Measurements from ENCODE around the gene SBNO1. TPM values are rescaled to one million over a fixed set of nuclear protein-coding genes. Genes with fewer than 3 reads are reported as not detected.
A peak's percentile ranks its signal among the peaks of the same experiment; 100 is the strongest.

The SBNO1 gene

DNA sequence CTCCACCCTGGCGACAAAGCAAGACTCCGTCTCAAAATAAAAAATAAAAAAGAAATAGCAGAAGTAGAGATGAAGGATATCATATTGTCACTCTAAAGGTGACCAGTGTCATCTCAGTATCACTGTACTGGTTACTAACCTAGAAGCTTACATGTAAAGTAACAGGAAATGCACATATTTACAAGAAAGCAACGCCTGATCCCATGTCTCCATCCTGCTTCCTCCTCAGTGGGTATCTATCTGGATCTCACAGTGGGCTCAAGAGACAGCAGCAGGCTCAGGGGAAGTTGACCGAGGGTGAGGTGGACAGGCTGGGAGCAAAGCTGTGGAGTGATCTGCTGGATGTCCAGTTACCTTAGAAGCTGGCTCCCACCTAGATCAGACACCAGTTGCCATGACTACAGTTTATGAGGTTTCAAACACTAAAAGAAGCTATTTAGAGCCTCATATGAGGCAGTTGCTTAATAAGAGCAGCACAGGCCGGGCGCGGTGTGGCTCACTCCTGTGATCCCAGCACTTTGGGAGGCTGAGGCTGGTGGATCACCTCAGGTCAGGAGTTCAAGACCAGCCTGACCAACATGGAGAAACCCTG, 120.9 kb downstream of the SBNO1 start:
- Histone ChIP-seq H2BK120ac (ENCODE audit: low read depth, low read length) (no peak overlapping the region), H2BK12ac (ENCODE audit: low read length) (no peak overlapping the region), H2AFZ (ENCODE audit: low read length) (no peak overlapping the region), H3K79me1 (ENCODE audit: low read depth, low read length) (peaks cover 2% of the 10 kb centered on the region), H3K9me3 (replicated peaks in 1 of 2; ENCODE audit: control insufficient read depth in 2 of 2, insufficient read depth in 1 of 2, low read depth in 1 of 2, low read length in 2 of 2) (peaks cover 4 to 12% of the 10 kb centered on the region in 2 donors), H3K36me3 (replicated peaks in 1 of 2; ENCODE audit: control insufficient read depth in 2 of 2, insufficient read depth in 2 of 2, low read length in 2 of 2) (peaks cover 5 to 39% of the 10 kb centered on the region in 2 donors), H2BK5ac (ENCODE audit: low read length) (no peak overlapping the region), H4K8ac (ENCODE audit: low read depth, low read length) (no peak overlapping the region), H3K23ac (ENCODE audit: low read depth, low read length, poor library complexity) (no peak overlapping the region), H3K4me1 (ENCODE audit: control insufficient read depth in 2 of 2, insufficient read depth in 1 of 2, low read depth in 1 of 2, low read length in 2 of 2) (peaks cover 0 to 8% of the 10 kb centered on the region in 2 donors), H3K4ac (ENCODE audit: low read length) (no peak overlapping the region), H3K14ac (ENCODE audit: low read length) (no peak overlapping the region), H2AK5ac (ENCODE audit: low read depth, low read length) (no peak overlapping the region), H3K9ac (ENCODE audit: low read depth, low read length, poor library complexity) (no peak overlapping the region), H3K27ac (replicated peaks; ENCODE audit: low read length) (no peak overlapping the region), H2BK15ac (ENCODE audit: low read length) (no peak overlapping the region), H3K4me3 (ENCODE audit: low read length in 2 of 2) (no peak overlapping the region), H3K27me3 (ENCODE audit: control insufficient read depth in 3 of 3, insufficient read depth in 3 of 3, low read depth in 1 of 3, low read length in 3 of 3) (no peaks in the 10 kb centered on the region), H3K18ac (ENCODE audit: low read length) (no peak overlapping the region), H3K4me2 (ENCODE audit: insufficient read depth, low read length, poor library complexity, severe bottlenecking) (no peak overlapping the region), H4K91ac (ENCODE audit: low read depth, low read length, poor library complexity) (no peak overlapping the region)
- no peak for DNase-seq (ENCODE audit: low spot score)
- WGBS, 2 donors (ENCODE audit: extremely low coverage in 2 of 2, insufficient read length in 2 of 2, insufficient replicate concordance in 1 of 2): no CpG with 5 or more reads among the region's 7 CpGs

DNA sequence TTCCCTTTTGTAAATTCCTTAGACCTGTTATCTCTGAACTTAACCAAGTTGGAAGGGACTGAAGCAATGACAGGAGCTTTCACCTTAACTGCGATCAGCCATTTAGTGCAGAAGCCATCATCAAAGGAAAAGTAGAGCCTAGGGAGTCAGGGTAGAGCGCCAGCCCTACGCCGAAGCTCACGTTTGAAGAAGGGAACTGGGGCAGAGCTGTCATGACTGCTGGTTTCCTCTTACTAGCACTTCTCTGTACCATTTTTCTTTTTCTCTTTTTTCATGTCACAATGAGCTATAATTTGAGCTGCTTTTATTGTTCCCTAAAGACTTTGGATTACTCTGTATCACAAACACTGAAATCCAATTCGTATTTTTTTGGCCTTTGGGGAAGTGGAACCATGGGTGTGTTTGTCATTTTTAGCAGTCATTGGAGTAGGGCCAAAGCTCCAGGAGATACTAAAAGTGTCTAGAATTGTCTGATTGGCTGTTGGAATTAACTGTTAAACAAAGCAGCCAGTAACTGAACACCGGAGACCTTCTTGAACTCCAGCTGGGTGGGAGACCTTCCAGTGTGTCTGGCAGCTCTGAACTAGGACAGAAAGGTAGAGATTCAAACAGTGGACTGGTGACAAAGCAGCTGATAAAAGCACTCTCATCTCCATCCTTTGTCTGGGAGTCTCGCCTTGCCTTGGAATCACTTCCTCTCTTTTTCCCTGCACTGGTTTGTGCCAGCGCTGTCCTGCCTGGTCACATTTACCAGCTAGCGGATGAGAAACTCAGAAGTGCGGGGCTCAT, 122.3 kb downstream of the SBNO1 start:
- H3K4ac ChIP-seq (ENCODE audit: low read length): no peak overlapping the region
- H2BK120ac ChIP-seq (ENCODE audit: low read depth, low read length): no peak overlapping the region
- H4K8ac ChIP-seq (ENCODE audit: low read depth, low read length): no peak overlapping the region
- no peak overlapping the region for H2BK5ac ChIP-seq (ENCODE audit: low read length)
- H4K91ac ChIP-seq (ENCODE audit: low read depth, low read length, poor library complexity): no peak overlapping the region
- peaks cover 2 to 3% of the 10 kb centered on the region in 2 donors for H3K9me3 ChIP-seq (replicated peaks in 1 of 2; ENCODE audit: control insufficient read depth in 2 of 2, insufficient read depth in 1 of 2, low read depth in 1 of 2, low read length in 2 of 2)
- no peak overlapping the region for H3K4me2 ChIP-seq (ENCODE audit: insufficient read depth, low read length, poor library complexity, severe bottlenecking)
- no peak overlapping the region for H2AK5ac ChIP-seq (ENCODE audit: low read depth, low read length)
- H3K36me3 ChIP-seq (replicated peaks in 1 of 2; ENCODE audit: control insufficient read depth in 2 of 2, insufficient read depth in 2 of 2, low read length in 2 of 2): peaks cover 2 to 42% of the 10 kb centered on the region in 2 donors
- DNase-seq (ENCODE audit: low spot score): no peak
- peak overlapping the region; percentile 56 for H2AFZ ChIP-seq (ENCODE audit: low read length)
- peaks cover 0 to 8% of the 10 kb centered on the region in 2 donors for H3K4me1 ChIP-seq (ENCODE audit: control insufficient read depth in 2 of 2, insufficient read depth in 1 of 2, low read depth in 1 of 2, low read length in 2 of 2)
- peaks cover 1% of the 10 kb centered on the region for H3K79me1 ChIP-seq (ENCODE audit: low read depth, low read length)
- no peak overlapping the region for H2BK15ac ChIP-seq (ENCODE audit: low read length)
- H3K27ac ChIP-seq (replicated peaks; ENCODE audit: low read length): no peak overlapping the region
- no peaks in the 10 kb centered on the region for H3K27me3 ChIP-seq (ENCODE audit: control insufficient read depth in 3 of 3, insufficient read depth in 3 of 3, low read depth in 1 of 3, low read length in 3 of 3)
- H3K9ac ChIP-seq (ENCODE audit: low read depth, low read length, poor library complexity): no peak overlapping the region
- no peak overlapping the region for H2BK12ac ChIP-seq (ENCODE audit: low read length)
- H3K23ac ChIP-seq (ENCODE audit: low read depth, low read length, poor library complexity): no peak overlapping the region
- WGBS, 2 donors (ENCODE audit: extremely low coverage in 2 of 2, insufficient read length in 2 of 2, insufficient replicate concordance in 1 of 2): no CpG with 5 or more reads among the region's 11 CpGs
- H3K14ac ChIP-seq (ENCODE audit: low read length): no peak overlapping the region
- H3K4me3 ChIP-seq (ENCODE audit: low read length in 2 of 2): no peak overlapping the region
- H3K18ac ChIP-seq (ENCODE audit: low read length): no peak overlapping the region

Small RNA genes lying within 50 kb of the gene (small RNA-seq; reads per million reads assigned to genes)
- gene RF00019 (ENCODE audit: insufficient read depth) (not detected), gene RNA5SP375 (ENCODE audit: insufficient read depth) (not detected)
